ENCODE measurements around the gene GNG8.

- TF ChIP-seq POLR2A (IDR thresholded peaks at IDR 0.05): no peak
- TF ChIP-seq CTCF (IDR thresholded peaks at IDR 0.05): no peak
These were observed 10.3 kb downstream of the GNG8 start for GRCh38 chr19:46625731-46626130.
